ENCODE data around the gene DDX51.

- TF ChIP-seq POLR2AphosphoS5 (IDR thresholded peaks at IDR 0.05; ENCODE audit: low read depth, low read length) (no peak), TAF1 (IDR thresholded peaks at IDR 0.05; ENCODE audit: borderline replicate concordance, insufficient read depth, low read length) (no peak), REST (IDR thresholded peaks at IDR 0.05; ENCODE audit: insufficient read depth in 1 of 2, low read depth in 2 of 2, low read length in 2 of 2) (no peak), SIN3A (IDR thresholded peaks at IDR 0.05; ENCODE audit: borderline replicate concordance, insufficient read depth, low read length) (no peak)
Measured at GRCh38 chr12:132162508-132163031, 18.5 kb upstream of the DDX51 start.

Measured in PFSK-1 (cell line).